SK-N-SH treated with all-trans-retinoic acid at 6 μM for 48 hours (cell line): Measurements from ENCODE around the gene CUEDC2.

Source experiments
- ATAC-seq: fragments of 200-7000 bp; cut with Tn5 transposase; 3 replicates; pipeline ENCODE4 v1.9.1; 2020; ENCODE audit warnings: mild to moderate bottlenecking, moderate library complexity
- ARNTL ChIP-seq: fragments of 450-650 bp; formaldehyde crosslinking; IDR thresholded peaks from 2 replicates; pipeline ENCODE4 v1.5.0; 2020; ENCODE audit warnings: low read depth, mild to moderate bottlenecking, moderate library complexity, borderline replicate concordance
- BACH2 ChIP-seq: fragments of 250-450 bp; sonication (Bioruptor Pico); IDR thresholded peaks from 2 replicates; pipeline ENCODE4 v1.9.0; 2021; ENCODE audit warnings: mild to moderate bottlenecking, borderline replicate concordance
- CREB5 ChIP-seq: fragments of 250-450 bp; sonication (Bioruptor Pico); IDR thresholded peaks from 2 replicates; pipeline ENCODE4 v1.5.1; 2020; ENCODE audit warnings: low read depth, mild to moderate bottlenecking, moderate library complexity
- CSDC2 ChIP-seq: fragments of 250-450 bp; sonication (Bioruptor Pico); IDR thresholded peaks from 2 replicates; pipeline ENCODE4 v1.5.0; 2020; ENCODE audit warnings: mild to moderate bottlenecking, moderate library complexity
- GLIS3 ChIP-seq: fragments of 250-450 bp; sonication (Bioruptor Pico); IDR thresholded peaks from 2 replicates; pipeline ENCODE4 v1.5.0; 2020; ENCODE audit warnings: mild to moderate bottlenecking, moderate library complexity
- ISL1 ChIP-seq: fragments of 250-450 bp; sonication (Bioruptor Pico); IDR thresholded peaks from 2 replicates; pipeline ENCODE4 v2.1.2; 2022; ENCODE audit warnings: mild to moderate bottlenecking, moderate library complexity
- POU6F1 ChIP-seq: fragments of 250-450 bp; sonication (Bioruptor Pico); IDR thresholded peaks from 2 replicates; pipeline ENCODE4 v1.8.0; 2021; ENCODE audit warnings: low read depth, mild to moderate bottlenecking, moderate library complexity, borderline replicate concordance
- TCF4 ChIP-seq: fragments of 250-450 bp; sonication (Bioruptor Pico); IDR thresholded peaks from 2 replicates; pipeline ENCODE4 v1.8.0; 2021; ENCODE audit warnings: mild to moderate bottlenecking, moderate library complexity, borderline replicate concordance
- TOX ChIP-seq: fragments of 250-450 bp; sonication (Bioruptor Pico); IDR thresholded peaks from 2 replicates; pipeline ENCODE4 v1.8.0; 2021; ENCODE audit warnings: mild to moderate bottlenecking, moderate library complexity, borderline replicate concordance
- TSHZ2 ChIP-seq: fragments of 250-450 bp; sonication (Bioruptor Pico); IDR thresholded peaks from 2 replicates; pipeline ENCODE4 v1.5.0; 2020; ENCODE audit warnings: mild to moderate bottlenecking, moderate library complexity
- ZC3H10 ChIP-seq: fragments of 250-450 bp; sonication (Bioruptor Pico); IDR thresholded peaks from 2 replicates; pipeline ENCODE4 v1.5.1; 2021; ENCODE audit warnings: mild to moderate bottlenecking, moderate library complexity
- ZFP3 ChIP-seq: fragments of 250-450 bp; sonication (Bioruptor Pico); IDR thresholded peaks from 2 replicates; pipeline ENCODE4 v1.5.0; 2020; ENCODE audit warnings: mild to moderate bottlenecking, moderate library complexity
- ZFP30 ChIP-seq: fragments of 450-650 bp; formaldehyde crosslinking; IDR thresholded peaks from 2 replicates; pipeline ENCODE4 v1.5.0; 2022; ENCODE audit warnings: mild to moderate bottlenecking, moderate library complexity
- ZNF565 ChIP-seq: fragments of 450-650 bp; formaldehyde crosslinking; conservative IDR thresholded peaks from 2 replicates; pipeline ENCODE4 v1.5.0; 2020; ENCODE audit warnings: low read depth, mild to moderate bottlenecking, moderate library complexity
- ZNF70 ChIP-seq: fragments of 450-650 bp; formaldehyde crosslinking; IDR thresholded peaks from 2 replicates; pipeline ENCODE4 v1.5.0; 2020; ENCODE audit warnings: mild to moderate bottlenecking, moderate library complexity
- ZNF8 ChIP-seq: fragments of 450-650 bp; formaldehyde crosslinking; IDR thresholded peaks from 2 replicates; pipeline ENCODE4 v1.5.0; 2020; ENCODE audit warnings: mild to moderate bottlenecking, moderate library complexity
- TF ChIP-seq, protein P1 (sequence below): fragments of 250-450 bp; sonication (Bioruptor Pico); IDR thresholded peaks from 2 replicates; pipeline ENCODE4 v1.8.0; 2020; ENCODE audit warnings: mild to moderate bottlenecking, moderate library complexity, borderline replicate concordance

The CUEDC2 gene

GRCh38 chr10:102400076-102400475 is 32.3 kb downstream of the CUEDC2 start:
- TF ChIP-seq ZNF565 (CRISPR knock-in tag): no peak
- no peak for TF ChIP-seq ZNF8 (CRISPR knock-in tag)
- TF ChIP-seq ZNF70: no peak
- TF ChIP-seq TCF4: no peak
- TF ChIP-seq, all 23 proteins: peak for 0
- no peak for ATAC-seq

- TF ChIP-seq ARNTL (CRISPR knock-in tag): no peak
- TF ChIP-seq, protein P1, sequence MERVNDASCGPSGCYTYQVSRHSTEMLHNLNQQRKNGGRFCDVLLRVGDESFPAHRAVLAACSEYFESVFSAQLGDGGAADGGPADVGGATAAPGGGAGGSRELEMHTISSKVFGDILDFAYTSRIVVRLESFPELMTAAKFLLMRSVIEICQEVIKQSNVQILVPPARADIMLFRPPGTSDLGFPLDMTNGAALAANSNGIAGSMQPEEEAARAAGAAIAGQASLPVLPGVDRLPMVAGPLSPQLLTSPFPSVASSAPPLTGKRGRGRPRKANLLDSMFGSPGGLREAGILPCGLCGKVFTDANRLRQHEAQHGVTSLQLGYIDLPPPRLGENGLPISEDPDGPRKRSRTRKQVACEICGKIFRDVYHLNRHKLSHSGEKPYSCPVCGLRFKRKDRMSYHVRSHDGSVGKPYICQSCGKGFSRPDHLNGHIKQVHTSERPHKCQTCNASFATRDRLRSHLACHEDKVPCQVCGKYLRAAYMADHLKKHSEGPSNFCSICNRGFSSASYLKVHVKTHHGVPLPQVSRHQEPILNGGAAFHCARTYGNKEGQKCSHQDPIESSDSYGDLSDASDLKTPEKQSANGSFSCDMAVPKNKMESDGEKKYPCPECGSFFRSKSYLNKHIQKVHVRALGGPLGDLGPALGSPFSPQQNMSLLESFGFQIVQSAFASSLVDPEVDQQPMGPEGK: no peak
- TF ChIP-seq CSDC2 (CRISPR knock-in tag): no peak
- 0 out of 2 replicates have a peak, but pooled peaks have one; percentile 44 for TF ChIP-seq TSHZ2 (CRISPR knock-in tag)
- peak; percentile 77 for ATAC-seq
Observed at GRCh38 chr10:102399217-102400021, 33.0 kb downstream of the CUEDC2 start.

DNA sequence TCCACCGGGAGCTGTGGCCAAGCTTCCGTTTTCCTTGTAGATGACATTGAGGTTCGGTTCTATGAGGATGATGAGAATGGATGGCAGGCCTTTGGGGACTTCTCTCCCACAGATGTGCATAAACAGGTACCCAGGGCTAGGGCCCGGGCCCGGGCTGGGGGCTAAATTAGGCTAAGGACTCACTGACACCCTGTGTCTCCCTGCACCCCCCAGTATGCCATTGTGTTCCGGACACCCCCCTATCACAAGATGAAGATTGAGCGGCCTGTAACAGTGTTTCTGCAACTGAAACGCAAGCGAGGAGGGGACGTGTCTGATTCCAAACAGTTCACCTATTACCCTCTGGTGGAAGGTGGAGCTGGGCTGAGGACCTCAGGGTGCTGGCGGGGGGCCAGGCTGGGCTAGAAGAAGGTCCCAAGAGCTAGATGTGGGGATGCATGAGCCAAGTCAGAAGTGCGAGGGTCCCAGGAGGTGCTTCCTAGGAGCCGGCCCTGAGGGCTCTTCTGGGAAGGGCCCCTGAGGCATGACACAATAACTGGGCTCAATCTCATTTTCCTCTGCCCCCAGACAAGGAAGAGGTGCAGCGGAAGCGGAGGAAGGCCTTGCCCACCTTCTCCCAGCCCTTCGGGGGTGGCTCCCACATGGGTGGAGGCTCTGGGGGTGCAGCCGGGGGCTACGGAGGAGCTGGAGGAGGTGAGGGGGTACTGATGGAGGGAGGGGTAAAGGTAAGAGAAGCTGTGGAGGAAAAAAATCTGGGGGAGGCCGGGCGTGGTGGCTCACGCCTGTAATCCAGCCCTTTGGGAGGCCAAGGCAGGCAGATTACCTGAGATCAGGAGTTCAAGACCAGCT is 34.0 kb downstream of the CUEDC2 start:
- ATAC-seq: no peak
- no peak for TF ChIP-seq ARNTL (CRISPR knock-in tag)
- TF ChIP-seq ZFP30 (CRISPR knock-in tag): no peak

DNA sequence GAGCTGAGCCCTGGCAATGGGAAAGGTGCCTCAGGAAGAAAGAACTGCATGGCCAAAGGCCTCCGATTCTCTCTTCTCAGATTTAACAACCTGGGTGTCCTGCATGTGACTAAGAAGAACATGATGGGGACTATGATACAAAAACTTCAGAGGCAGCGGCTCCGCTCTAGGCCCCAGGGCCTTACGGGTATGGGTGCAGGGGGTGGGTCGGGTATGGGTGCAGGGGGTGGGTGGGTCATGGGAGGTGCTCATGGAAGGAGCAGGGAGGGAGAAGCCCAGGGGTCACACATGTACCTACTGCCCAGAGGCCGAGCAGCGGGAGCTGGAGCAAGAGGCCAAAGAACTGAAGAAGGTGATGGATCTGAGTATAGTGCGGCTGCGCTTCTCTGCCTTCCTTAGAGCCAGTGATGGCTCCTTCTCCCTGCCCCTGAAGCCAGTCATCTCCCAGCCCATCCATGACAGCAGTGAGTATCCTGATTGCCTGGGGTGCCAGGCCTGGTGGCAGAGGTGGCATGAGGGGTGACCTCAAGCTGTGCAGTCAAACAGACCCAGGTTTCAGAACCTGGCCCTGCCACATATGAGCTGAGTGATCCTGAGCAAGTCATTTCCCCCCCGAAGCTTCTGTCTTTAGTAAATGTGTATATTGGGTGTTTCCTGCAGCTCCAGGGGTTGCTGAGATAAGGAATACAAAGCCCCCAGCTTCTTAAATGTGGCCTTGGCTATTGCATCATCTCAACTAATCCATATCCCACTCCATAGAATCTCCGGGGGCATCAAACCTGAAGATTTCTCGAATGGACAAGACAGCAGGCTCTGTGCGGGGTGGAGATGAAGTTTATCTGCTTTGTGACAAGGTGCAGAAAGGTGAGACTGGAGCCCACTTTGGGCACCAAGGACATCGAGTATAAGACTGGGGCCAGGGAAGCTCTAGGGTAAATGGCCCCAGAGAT is 34.9 kb downstream of the CUEDC2 start:
- no peak for ATAC-seq
- TF ChIP-seq ZFP30 (CRISPR knock-in tag): no peak
- no peak for TF ChIP-seq ARNTL (CRISPR knock-in tag)
- TF ChIP-seq ZNF565 (CRISPR knock-in tag): no peak
- no peak for TF ChIP-seq ZC3H10 (CRISPR knock-in tag)
- TF ChIP-seq, protein P1: no peak
- TF ChIP-seq, all 23 proteins: peak for 0

GRCh38 chr10:102396730-102397151 is 35.6 kb downstream of the CUEDC2 start:
- ATAC-seq: no peak
- no peak for TF ChIP-seq ZNF8 (CRISPR knock-in tag)
- TF ChIP-seq, protein P1: no peak
- TF ChIP-seq ISL1 (CRISPR knock-in tag): no peak
- TF ChIP-seq CREB5 (CRISPR knock-in tag): no peak
- no peak for TF ChIP-seq CSDC2 (CRISPR knock-in tag)
- TF ChIP-seq ZFP3 (CRISPR knock-in tag): no peak
- no peak for TF ChIP-seq POU6F1 (CRISPR knock-in tag)
- no peak for TF ChIP-seq TOX (CRISPR knock-in tag)
- TF ChIP-seq ZNF70: no peak
- TF ChIP-seq BACH2: no peak
- no peak for TF ChIP-seq ZFP30 (CRISPR knock-in tag)
- TF ChIP-seq GLIS3: no peak
